Stimulated activated CD8-positive, alpha-beta memory T cell treated with anti-CD3 and anti-CD28 coated beads, Interleukin-15, amount 100 ng/mL, for 4 hours (primary cell): Measurements from ENCODE around the gene TMBIM6.
"Not testable (repeated sequence)": the region's sequence is repeated elsewhere in the genome, so short reads cannot be mapped to it uniquely, and the experiment has no call there.

Experiments used
- DNase-seq, 2 donors: peaks; one replicate each; pipeline ENCODE4 v3.0.0-alpha.2; 2020; ENCODE audit warnings: low read depth in 2 of 2

The TMBIM6 gene

DNA sequence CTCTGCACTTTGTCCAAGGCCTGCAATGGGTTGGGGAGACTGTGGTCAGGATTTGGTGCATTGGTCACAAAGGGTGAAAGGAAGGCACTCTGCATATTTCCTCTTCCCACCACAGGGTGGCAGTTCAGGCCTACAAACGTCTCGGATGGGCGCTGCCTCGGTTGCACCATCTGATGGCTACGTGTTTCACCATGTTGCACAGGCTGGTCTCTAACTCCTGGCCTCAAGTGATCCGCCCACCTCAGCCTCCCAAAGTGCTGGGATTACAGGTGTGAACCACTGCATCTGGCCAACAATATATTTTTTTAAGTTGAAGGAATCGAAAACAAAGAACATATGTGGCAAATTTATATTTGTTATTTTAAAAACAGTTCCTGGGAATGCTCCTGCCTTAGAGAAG, 35.1 kb downstream of the TMBIM6 start:
- DNase-seq: no peak

DNA sequence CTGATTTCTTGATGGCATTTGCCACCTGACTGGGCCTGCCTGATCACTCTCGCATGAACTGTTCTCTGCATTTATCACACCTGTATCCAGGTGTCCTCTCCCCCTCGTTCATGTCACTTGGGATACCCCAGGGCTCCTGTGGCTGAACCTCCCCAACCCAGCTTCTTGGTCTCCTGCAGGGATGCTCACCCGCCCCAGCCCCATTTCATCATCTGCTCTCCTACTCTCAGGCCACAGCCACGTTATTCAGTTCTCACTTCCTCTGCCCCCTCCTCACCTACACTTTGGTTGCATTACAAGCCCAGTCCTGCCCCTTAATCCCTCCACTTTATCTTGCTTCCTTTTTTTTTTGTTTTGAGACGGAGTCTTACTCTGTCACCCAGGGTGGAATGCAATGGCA, 35.5 kb downstream of the TMBIM6 start:
- DNase-seq: no peak

DNA sequence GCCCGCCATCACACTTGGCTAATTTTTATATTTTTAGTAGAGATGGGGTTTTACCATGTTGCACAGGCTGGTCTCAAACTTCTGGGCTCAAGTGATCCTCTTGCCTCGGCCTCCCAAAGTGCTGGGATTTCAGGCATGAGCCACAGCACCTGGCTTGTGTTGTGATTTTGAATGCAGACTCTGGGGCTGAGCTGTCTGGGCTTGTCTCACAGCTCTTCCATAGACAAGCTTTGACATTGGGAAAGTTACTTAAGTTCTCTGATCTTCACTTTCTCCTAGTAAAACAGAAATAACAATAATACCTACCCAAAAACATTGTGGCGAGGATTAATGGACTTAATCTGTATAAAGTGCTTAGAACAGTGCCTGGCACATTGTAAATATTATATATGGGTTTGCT, 36.0 kb downstream of the TMBIM6 start:
- no peak for DNase-seq

DNA sequence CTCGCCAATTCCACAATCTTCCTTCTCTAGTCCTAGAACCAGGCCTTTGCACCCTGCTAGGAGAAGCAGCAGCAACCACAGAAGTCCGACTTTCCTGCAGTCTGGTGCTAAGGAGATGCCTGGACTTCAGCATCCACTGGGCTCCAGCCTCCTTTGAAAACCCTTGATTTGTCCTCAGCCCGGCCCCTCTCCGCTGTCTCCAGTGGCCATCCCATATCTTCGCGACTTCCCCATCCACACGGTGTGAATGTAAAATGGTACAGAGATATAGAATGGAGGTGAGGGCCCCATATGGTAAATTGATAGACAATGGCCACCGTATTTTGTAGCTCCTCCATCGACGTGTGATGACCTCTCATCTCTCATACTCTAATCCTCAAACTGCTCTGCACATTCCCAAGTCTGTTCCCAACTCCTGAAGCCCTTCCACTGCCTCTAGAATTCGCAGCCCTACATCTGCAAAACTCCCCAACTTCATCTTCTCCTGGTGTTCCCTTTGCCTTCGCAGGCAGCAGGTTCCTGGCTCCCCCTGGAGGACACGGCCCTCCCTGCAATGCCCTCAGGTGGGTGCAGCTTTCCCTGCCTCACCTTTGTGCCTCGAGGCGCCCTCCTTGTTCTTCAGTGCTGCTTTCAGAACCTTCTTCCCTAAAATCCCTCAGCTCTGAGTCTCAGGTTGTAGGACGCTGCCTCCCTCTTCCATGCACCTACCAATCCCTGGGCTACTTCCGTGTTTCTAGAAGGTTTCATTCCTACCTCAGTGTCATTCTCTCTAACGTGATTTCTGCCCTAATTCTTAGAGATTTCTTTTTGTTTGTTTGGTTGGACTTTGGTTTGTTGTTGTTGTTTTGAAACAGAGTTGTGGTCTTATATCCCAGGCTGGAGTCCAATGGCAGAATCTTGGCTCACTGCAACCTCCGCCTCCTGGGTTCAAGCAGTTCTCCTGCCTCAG, 36.7 kb downstream of the TMBIM6 start:
- DNase-seq: peak; percentile 36 to 50

DNA sequence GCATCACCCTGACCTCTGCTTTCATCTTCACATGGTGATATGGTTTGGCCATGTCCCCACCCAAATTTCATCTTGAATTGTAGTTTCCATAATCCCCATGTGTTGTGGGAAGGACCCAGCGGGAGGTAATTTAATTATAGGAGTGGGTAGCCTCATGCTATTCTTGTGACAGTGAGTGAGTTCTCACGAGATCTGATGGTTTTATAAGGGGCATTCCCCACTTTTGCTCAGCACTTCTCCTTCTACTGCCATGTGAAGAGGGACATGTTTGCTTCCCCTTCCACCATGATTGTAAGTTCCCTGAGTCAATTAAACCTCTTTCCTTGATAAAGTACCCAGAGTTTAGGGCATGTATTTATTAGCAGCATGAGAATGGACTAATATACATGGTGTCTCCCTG, 38.2 kb downstream of the TMBIM6 start:
- no peak for DNase-seq

DNA sequence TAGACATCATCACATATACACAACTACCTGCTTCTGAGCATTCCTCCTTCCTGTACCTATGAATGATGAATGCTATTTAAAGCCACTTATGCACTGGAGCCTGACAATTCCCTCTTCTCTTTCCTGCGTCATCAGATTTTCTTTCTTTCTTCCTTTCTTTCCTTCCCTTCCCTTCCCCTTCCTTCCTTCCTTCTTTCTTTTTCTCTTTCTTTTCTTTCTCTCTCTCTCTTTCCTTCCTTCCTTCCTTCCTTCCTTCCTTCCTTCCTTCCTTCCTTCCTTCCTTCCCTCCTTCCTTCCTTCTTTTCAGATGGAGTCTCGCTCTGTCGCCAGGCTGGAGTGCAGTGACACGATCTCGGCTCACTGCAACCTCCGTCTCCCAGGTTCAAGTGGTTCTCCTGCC, 39.6 kb downstream of the TMBIM6 start:
- DNase-seq: not testable (repeated sequence)

DNA sequence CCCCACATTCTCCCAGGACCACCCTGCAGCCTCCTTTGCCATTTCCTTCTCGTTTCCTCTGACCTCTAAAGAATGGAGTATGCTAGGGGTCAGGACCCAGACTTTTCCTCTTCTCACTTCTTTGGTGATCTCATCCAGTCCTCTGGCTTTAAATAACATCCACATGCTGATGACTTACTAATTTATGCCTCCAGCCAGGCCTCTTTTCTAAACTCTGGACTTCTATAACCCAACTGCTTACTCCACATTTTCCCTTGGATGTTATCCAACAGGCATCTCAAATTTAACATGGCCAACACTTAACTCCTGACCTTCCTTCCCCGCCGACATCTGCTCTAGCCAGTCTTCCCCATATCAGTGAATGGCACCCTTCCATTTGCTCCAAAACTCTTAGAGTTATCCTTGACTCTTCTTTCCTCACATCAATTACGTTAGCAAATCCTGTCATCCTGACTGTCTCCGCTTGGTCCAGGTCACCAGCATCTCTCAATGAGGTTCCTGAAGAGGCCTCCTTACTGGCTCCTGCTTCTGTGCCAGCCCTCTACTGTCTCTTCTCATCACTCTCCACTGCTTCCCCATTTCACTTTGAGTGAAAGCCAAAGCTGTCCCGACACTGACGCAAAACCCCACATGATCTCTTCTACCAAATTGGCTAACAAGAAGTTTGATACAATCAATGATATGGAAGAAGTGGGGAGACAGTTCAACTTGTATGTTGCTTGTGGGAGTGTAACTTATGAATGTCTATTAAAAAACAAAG, 42.7 kb downstream of the TMBIM6 start:
- no peak for DNase-seq

DNA sequence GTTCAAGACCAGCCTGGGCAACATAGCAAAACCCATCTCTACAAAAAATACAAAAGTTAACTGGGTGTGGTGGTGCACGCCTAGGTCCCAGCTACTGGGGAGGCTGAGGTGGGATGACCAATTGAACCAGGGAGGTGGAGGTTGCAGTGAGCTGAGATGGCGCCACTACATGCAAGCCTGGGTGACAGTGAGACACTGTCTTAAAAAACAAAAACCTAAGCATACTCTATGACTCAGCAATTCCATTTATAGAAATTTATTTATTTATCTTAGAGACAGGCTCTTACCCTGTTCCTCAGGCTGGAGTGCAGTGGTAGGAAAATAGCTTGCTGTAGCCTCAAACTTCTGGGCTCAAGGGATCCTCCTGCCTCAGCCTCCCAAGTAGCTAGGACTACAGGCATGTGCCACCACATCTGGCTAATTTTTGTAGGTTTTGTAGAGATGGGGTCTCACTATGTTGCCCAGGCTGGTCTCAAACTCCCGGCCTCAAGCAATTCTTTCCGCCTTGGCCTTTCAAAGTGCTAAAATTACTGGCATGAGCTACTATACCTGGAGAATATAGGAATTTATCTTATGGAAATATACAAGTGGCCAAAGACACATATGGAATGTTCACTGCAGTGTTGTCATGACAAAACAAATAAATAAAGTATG, 43.5 kb downstream of the TMBIM6 start:
- DNase-seq: no peak

DNA sequence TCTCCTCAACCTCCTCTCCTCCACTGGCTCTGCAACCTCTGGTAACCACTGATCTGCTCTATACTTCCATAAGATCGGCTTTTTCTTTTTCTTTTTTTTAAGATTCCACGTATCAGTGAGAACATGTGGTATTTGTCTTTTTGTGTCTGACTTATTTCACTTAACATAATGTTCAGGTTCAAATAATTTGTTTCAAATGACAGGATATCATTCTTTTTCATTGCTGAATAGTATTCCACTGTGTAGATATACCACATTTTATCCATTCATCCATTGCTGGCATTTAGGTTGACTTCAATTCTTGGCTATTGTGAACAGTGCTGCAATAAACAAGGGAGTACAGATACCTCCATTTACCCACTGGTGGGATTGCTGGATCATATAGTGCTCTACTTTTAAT, 46.3 kb downstream of the TMBIM6 start:
- DNase-seq: no peak

DNA sequence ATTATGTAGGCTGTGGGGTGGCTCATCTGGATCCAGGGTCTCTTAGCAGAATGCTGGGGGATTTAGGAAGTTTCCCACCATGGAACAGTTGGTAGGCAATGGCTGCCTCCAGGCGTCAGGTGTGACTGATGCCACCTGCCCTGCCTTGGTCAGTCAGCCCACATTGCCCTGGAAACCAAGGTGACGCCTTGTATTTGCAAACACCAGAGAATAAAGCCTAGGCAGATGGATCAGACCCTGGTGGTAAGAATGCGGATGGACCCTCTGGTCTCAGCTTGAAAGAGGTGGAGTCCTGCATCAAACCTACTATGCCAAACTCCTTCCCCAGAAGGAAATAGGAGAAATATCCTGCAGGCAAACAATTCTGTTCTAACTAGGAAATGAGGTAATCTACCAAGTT, 48.6 kb downstream of the TMBIM6 start:
- DNase-seq: no peak

DNA sequence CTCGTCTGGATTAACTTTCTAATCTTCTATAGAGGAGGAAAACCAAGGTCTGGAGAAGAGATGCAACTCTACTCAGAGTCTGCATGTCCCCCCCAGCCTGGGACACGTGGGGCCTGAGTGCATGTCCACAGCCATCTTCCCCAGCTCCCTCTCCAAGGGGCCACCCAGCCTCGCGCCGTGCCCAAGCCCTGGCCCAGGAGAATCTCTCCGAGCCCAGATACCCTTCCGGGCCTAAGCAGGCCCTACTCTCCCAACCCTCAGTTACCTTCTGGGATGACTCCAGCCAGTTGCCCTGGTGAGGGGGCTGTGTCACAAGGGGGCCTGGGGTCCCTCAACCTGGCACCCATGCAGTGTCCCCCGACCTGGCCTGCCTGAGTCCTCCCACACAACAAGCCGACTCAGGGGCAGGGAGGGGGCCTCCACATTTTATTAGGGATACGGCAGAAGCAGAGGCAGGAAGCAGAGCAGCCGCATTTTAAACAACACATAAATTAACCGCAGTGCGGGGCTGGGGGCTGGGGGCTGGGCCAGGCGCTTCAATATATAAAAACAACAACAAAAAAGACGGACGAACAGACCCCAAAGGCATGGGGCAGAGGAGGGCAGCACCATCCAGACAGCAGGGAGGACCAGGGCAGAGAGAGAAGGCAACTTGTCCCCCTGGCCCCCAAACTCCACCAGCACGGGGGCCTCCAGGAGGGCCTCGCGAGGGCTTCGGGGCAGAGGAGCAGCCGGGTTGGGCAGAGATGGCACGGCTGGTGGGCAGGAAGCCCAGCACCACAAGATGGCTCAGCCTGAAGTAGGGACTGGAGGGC, 49.6 kb downstream of the TMBIM6 start:
- no peak for DNase-seq

DNA sequence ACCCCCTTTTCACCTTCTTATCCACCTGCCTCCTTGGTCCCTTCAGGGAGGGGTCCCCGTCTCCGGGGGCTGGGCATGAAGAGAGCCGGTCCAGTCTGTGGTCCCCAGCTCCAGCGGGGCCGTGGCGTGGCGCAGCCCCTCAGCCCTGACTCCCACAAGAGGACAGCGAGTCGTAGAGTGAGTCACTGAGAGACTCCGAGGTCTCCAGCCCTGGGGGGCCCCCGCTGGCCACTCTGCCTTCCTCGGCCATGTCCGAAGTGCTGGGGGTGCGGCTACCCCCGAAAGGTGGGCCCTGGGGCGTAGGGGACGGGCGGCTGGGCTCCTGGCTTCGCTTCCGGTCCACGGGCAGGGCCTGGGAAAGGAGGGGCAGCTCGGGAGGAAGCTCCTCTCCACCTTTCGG, 50.3 kb downstream of the TMBIM6 start:
- no peak for DNase-seq

DNA sequence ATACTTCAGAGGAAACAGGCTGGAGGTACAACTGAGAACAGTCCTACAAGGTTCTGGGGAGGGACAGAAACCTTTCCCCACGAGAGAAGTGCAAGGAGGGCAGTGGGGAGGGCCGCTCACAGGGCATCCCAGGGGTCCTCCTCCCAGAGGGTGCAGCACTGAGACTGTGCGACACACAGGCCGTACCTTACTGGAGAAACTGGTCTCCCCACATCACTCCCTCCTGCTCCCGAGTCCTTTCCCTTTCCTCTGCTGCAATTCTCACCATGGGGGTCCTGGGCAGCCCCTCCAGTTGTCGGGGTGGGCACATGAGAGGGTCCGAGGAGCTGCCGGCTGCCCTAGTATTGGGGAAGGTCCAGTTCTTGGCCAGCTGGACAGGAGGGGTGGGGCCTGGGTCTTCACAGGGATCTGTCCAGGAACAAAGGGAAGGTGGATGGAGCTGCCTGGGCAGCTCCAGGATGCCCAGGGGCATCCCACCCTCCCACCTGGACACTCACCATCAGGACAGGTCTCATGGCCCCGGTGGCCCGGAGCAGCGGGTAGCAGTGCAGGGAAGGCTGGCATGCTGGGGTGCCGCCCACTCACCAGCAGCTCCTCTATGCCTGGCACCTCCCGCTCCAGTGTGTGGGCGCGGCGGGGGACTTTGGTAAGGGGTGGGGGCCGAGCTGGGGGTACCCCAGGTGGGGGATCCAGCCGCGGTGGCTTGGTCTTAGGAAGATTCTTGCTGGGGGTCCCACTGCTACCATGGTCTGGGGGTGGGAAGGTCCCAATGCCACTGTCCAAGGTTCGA, 51.0 kb downstream of the TMBIM6 start:
- no peak for DNase-seq

DNA sequence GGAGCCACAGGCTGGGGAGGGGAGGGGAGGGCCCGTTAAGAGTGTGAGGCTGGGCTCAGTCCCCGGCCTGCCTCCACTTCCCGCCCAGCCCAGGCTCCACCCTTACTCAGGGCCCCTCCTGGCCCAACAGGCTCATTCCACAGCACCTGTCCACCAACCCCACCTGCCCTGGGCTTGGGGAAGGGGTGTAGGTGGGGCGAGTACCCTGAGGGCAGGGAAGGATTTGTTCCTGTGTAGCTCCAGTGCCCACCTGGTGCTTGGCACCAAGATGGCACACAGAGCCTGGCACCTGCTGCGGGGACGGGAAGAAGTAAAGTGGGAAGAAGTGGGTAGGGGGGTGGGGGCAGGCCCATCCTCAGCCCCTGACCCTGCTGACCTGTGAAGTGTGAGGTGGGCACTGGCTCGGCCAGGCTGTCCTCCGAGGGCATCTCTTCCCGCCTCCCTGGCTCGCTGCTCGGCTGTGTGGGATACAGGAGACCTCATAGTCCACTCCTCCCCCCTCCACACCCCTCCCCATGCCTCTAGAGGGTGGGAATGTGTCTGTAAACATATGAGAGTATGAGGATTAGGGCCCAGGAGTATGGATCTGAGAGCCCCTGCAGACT, 51.7 kb downstream of the TMBIM6 start:
- no peak for DNase-seq

DNA sequence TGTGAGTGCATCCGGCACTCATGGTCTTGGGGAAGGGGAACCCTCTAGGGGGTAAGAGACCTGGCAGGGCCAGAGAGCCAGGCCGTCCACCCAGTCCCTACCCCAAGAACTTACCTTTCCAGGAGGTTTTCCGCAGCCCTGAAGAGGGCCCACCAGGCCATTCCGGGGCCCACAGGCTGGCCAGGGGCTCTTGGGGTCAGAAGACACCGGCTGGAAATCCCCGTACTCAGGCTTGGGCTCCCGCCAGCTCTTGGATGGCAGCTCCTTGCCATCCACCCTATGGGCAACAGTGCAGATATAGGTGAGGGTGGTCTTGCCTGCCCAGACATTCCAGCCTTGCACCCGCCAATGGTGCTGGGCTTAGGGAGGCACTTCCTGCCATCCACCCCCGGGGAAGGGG, 52.3 kb downstream of the TMBIM6 start:
- DNase-seq: no peak

DNA sequence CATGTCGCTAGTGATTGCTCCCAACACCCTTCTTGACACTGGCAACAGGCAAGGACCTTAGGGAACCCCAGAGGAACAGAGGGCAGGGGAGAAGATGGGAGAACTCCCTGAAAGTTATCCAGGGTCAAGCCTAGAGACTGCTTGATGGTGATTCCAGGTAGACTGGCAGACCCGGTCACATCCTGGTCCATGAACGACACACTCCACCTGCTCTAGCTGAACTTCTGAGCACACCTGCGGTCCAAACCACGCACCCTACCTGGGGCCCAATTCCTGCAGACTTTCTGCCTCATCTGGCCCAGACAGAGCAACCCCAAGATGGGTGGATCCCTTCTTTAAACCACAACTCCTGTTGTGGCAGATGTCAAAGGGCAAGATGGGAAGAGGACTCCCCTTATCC, 52.7 kb downstream of the TMBIM6 start:
- no peak for DNase-seq

DNA sequence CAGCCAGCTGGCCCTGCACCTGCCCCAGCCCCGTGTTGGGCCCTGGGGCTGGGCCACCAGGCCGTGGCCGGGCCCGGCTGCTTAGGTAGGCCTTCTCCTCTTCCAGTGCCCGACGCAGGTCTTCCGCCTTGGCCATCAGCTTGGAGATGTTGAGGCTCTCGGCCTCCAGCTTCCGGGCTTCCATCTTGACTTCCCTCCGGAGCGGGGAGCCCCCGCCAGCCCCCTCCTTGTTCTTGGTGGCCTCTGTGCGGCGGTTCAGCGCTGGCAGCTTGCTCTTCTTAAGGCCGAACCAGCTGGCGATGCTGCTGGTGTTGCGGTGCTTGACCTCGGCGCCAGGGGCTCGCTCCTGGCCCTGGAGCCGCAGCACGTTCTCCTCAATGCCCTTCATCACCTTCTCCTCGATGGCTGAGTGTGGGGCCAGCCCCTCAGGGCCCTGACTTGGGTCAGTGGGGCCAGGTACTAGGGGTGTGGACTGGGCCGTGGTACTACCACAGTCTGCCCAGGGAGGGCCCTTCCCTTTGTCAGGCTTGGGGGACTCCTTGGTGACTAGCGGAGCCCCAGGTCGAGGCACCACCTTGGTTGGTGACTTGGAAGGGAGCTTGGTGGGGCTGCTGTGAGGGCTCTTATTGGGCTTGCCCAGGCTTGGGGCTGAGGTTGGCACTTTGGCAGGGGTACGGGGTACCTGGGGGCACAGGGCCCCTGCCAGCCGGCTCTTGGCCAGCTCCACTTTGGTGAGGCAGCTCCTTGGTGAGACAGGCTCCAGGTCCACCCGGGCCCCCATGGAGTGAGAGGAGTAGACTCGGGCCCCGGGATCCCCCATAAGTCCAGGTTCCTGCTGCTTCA, 53.7 kb downstream of the TMBIM6 start:
- DNase-seq: no peak

DNA sequence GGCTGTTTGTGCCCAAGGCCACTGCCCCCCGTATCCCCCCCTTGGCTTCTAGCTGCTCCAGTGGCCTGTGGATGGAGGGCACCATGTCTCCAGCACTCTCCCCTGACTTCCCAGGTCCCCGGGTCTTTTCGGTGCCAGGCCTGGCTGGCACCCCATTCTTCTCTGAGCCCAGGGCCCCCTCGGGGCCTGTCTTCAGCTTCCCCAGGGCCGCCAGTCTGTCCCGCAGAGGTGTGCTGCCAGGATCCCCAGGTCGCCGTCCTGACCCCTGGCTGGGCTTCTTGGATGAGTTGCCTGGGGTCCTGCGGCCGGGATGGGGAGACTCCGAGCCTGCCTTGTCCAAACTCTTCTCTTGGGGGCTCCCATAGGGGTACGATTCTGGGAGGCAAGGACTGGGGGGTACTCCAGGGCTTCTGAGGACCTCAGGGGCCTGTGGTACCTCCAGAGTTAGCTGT, 54.3 kb downstream of the TMBIM6 start:
- DNase-seq: no peak

DNA sequence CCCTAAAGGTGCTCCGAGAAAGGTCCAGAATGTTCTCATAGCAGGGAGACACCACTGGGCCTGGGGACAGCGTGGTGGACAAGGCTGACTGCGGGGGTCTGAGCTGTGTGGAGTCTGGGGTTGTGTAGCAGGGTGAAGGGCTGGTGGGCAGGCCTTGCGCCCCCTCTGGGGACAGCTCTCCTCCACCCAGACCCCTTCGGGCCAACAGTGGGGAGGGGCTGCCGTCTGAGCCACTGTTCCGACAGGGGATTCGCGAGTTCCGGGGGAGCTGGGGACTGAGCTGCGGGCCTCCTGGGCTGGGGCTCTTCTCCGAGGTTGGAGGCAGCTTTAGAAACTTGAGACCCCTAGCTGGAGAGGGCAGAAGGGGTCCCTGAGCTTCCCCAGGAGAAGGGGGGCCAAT, 54.8 kb downstream of the TMBIM6 start:
- DNase-seq: no peak
